Motor neuron (in vitro differentiated cells): ENCODE data around the gene IST1. TPM values are rescaled to one million over a fixed set of nuclear protein-coding genes. Genes with fewer than 3 reads are reported as not detected.
A peak's percentile ranks its signal among the peaks of the same experiment; 100 is the strongest.
"Not testable (repeated sequence)": the region's sequence is repeated elsewhere in the genome, so short reads cannot be mapped to it uniquely, and the experiment has no call there.

Experiments used
- ATAC-seq, 8 experiments: fragments of 200-7000 bp; cut with Tn5 transposase; replicated peaks in 6 of 8; 2 replicates each; pipeline ENCODE4 v1.8.0; 2021; ENCODE audit warnings: mild to moderate bottlenecking in 8 of 8, moderate library complexity in 8 of 8
- H3K27ac ChIP-seq, 2 donors: fragments of 250-450 bp; sonication (Bioruptor Pico); 2 replicates each; pipeline ENCODE4 v1.9.0; 2021; ENCODE audit warnings: antibody characterized with exemption in 2 of 2, mild to moderate bottlenecking in 2 of 2, moderate library complexity in 1 of 2
- H3K4me1 ChIP-seq, 2 donors: fragments of 250-450 bp; sonication (Bioruptor Pico); replicated peaks in 1 of 2; 2 replicates each; pipeline ENCODE4 v1.6.1; 2021; ENCODE audit warnings: antibody characterized with exemption in 2 of 2, mild to moderate bottlenecking in 2 of 2, moderate library complexity in 1 of 2
- H3K4me3 ChIP-seq, 5 donors: fragments of 250-450 bp; sonication (Bioruptor Pico); 2 replicates each; pipeline ENCODE4 v1.9.0; 2021; ENCODE audit warnings: antibody characterized with exemption in 5 of 5, mild to moderate bottlenecking in 5 of 5, moderate library complexity in 4 of 5
- WGBS, 10 experiments: fragments of 450-650 bp; shearing (Covaris generic); methylation state at CpG; one replicate each; pipeline ENCODE4 v1.0.0; 2022; 5-methylcytosine and 5-hydroxymethylcytosine counted together
- in situ Hi-C, 9 experiments: fragments of 400-800 bp; cut with MboI; loops; one replicate each; pipeline ENCODE4 v1.15.0; 2021; ENCODE audit warnings: low sequenced_read_pairs in 9 of 9, low pct_unique_long_range_greater_than_20kb in 2 of 9; ENCODE audit not compliant: unreplicated experiment in 9 of 9
- total RNA-seq, 8 experiments: library from RNA; unstranded; fragments of 300-600 nt; gene quantifications; 2 replicates each; pipeline versions ENCODE4 v1.2.3 to v1.2.4, GENCODE V29; 2022

The IST1 gene
- total RNA-seq, 8 experiments from 2014 or later, result 115 to 205 (median 148) TPM

DNA sequence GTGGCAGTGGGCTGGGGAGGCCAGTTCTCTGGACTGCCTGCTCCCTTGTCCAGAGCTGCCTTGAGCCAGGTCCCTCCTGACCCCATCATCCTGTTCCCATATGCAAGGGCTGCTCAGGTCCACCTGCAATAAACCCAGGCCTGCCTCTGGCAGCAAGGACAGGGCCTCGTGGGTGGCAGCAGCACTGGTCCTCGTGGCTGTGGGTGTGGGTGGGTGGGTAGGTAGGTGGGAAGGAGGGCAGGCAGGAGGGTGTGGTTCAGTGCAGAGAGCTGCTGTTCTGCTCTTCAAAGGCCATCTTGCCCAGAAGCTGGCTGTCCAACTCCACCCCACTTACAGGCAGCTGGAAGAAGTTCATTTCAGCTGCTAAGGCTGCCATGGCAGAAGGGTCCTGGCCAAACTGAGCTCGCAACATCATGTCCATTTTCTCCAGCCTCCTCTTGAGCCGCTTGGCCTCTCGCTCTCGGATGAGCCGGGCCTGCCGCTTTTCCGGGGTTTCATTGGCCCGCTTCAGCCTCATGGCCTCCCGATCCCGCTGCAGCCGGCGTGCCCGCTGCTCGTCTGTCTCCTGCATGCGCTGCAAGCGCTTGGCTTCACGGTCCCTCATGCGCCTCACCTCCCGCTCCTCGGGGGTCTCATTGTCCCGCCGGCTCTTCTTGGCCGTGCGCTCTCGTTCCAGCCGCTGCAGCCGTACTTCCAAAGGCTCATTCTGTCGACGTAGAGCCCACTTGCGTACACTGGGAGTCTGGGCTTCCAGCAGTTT is 35.4 kb upstream of the IST1 start:
- Histone ChIP-seq H3K4me3 (no peak overlapping the region), H3K4me1 (no peaks in the 10 kb centered on the region), H3K27ac (no peak overlapping the region)
- in situ Hi-C loops, result no loop called here
- WGBS, 10 experiments, result 94 to 100% (median 100%) methylated on average over 1 to 20 of the region's 32 CpGs; no CpG with 5 or more reads in 3 of the 10 experiments
- peak in 2 of 8 experiments; percentile 18 to 59 for ATAC-seq

GRCh38 chr16:71863995-71864394 is 31.3 kb upstream of the IST1 start:
- Histone ChIP-seq H3K4me1 (no peaks in the 10 kb centered on the region), H3K4me3 (no peak overlapping the region), H3K27ac (no peak overlapping the region)
- in situ Hi-C loops, result no loop called here
- no peak for ATAC-seq
- WGBS, 10 experiments, result 90 to 100% (median 96%) methylated on average over 1 to 5 of the region's 5 CpGs; no CpG with 5 or more reads in 2 of the 10 experiments

- no peak overlapping the region for H3K4me3 ChIP-seq
- no peak for ATAC-seq
- in situ Hi-C loops, result no loop called here
- 66 to 100% (median 89%) methylated on average over 1 to 7 of the region's 7 CpGs for WGBS, 10 experiments
- H3K27ac ChIP-seq, result no peak overlapping the region
- H3K4me1 ChIP-seq, result no peaks in the 10 kb centered on the region
Observed at GRCh38 chr16:71865173-71865863, 30.0 kb upstream of the IST1 start.

- H3K4me3 ChIP-seq, in situ Hi-C loops, ATAC-seq, H3K4me1 ChIP-seq, H3K27ac ChIP-seq: not testable (repeated sequence)
- WGBS, 10 experiments, result 82 to 100% (median 100%) methylated on average over 2 to 6 of the region's 6 CpGs; no CpG with 5 or more reads in 5 of the 10 experiments
Observed at GRCh38 chr16:71867175-71867574, 28.2 kb upstream of the IST1 start.

GRCh38 chr16:71867939-71868338 is 27.4 kb upstream of the IST1 start:
- H3K4me3 ChIP-seq, result no peak overlapping the region
- WGBS, 10 experiments, result 80 to 100% (median 93%) methylated on average over 1 to 3 of the region's 3 CpGs; no CpG with 5 or more reads in 6 of the 10 experiments

DNA sequence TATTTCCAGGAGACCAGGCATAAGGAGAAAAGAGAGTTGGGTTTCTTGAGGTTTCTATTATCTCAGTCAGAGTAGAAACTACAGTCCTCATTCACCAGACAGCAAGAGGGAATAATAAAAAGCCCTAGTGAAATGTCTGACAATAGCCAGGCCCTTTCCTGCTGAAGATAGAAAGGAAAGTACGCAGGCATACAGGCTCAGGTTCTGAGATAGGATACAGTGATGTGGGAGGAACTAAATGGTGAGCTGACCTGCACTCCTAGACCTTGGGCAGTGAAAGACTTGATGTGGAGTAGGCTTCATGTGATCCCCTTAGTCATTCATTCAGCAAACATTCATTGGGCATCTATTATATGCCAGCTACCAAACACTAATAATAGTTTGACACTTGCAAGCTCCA is 26.2 kb upstream of the IST1 start:
- WGBS, 10 experiments, result 83 to 100% (median 93%) methylated on average over 1 of the region's 1 CpG; no CpG with 5 or more reads in 6 of the 10 experiments
- in situ Hi-C loops, result no loop called here
- no peak overlapping the region for H3K4me3 ChIP-seq
- no peak for ATAC-seq
- no peak overlapping the region for H3K27ac ChIP-seq
- H3K4me1 ChIP-seq, result no peaks in the 10 kb centered on the region

More at GRCh38 chr16:71867939-71868338, 27.4 kb upstream of the IST1 start:
- no peaks in the 10 kb centered on the region for H3K4me1 ChIP-seq
- in situ Hi-C loops, result no loop called here
- H3K27ac ChIP-seq, result no peak overlapping the region
- ATAC-seq, result no peak

DNA sequence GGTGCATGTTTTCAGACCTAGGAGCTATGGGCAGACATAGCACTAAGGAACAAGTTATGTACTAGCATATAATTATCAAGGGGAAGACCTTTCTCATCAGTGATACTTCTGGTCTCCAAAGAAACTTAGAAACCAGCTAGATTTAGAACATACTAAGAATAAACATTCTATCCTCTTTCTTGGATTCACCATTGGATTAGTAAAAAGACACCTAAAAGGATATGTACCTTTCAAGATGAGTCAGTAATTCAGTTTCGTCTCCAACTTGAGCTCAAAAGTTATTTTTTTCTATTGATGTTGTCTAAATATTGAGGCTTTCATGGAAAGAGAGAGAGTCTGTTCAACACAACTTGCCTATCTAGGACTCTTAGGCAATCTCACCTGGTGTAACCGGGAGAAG is 24.5 kb upstream of the IST1 start:
- 83 to 100% (median 100%) methylated on average over 1 to 2 of the region's 2 CpGs; no CpG with 5 or more reads in 1 of the 10 experiments for WGBS, 10 experiments
- ATAC-seq, result no peak
- Histone ChIP-seq H3K4me1 (no peaks in the 10 kb centered on the region), H3K27ac (no peak overlapping the region), H3K4me3 (no peak overlapping the region)
- in situ Hi-C loops, result no loop called here

DNA sequence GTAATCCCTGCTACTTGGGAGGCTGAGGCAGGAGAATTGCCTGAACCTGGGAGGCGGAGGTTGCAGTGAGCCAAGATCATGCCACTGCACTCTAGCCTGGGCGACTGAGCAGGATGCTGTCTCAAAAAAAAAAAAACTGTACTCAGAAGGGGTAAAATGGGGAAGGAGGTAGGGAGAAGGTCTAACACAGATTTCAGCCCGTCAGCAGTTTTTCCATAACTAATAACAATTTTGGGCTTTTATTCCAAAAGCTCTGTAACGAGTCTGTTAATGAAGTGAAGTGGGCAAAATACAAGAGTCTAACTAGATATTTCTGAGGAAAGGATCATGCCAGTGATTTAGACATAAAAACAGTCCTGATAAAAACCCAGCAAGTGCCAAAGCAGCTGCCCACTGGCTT is 22.1 kb upstream of the IST1 start:
- ATAC-seq, result no peak
- 85 to 100% (median 91%) methylated on average over 1 to 4 of the region's 4 CpGs; no CpG with 5 or more reads in 1 of the 10 experiments for WGBS, 10 experiments
- Histone ChIP-seq H3K4me3 (no peak overlapping the region), H3K4me1 (no peaks in the 10 kb centered on the region), H3K27ac (no peak overlapping the region)
- in situ Hi-C loops, result no loop called here

- H3K27ac ChIP-seq, result no peak overlapping the region
- 60 to 100% (median 80%) methylated on average over 1 to 4 of the region's 4 CpGs for WGBS, 10 experiments
- peaks cover 0 to 3% of the 10 kb centered on the region in 2 donors for H3K4me1 ChIP-seq
- no peak for ATAC-seq
- in situ Hi-C loops, result no loop called here
- H3K4me3 ChIP-seq, result no peak overlapping the region
Observed at GRCh38 chr16:71878911-71879310, 16.4 kb upstream of the IST1 start.

- no peak for ATAC-seq
- H3K4me1 ChIP-seq, result peaks cover 0 to 3% of the 10 kb centered on the region in 2 donors
- in situ Hi-C loops, result no loop called here
- WGBS, 10 experiments, result 60 to 100% (median 81%) methylated on average over 1 to 4 of the region's 4 CpGs
- no peak overlapping the region for H3K27ac ChIP-seq
- H3K4me3 ChIP-seq, result no peak overlapping the region
Observed at GRCh38 chr16:71880176-71880575, 15.2 kb upstream of the IST1 start.

DNA sequence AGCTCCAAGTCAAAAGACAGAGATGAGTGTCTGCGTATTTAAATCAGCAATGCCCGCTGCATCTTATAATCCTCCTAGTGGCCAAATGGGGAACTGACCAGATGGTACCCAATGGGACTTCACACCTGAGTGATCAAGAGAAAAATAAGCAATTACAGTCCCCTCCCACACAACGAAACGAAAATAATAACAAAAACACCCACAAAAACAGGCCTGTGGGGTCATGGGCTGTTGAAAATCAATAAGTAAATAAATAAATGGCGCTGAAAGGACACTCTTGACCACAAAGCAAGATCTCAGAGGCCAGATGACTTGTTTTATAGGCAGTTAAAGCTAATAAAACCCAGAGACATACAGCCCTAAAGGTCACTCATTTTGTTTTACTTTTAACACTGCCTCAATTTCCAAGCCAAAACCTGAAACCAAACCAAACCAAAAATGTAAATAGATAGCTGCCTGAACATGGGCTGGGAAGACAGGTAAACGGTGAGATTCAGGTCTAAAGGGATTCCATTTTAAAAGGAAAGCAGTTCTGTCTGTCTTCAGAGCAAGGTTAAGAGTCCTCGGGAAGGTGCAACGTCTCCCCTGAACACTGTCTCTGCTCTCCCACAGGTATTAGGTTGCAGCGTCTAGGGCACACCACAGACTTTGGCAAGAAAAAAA is 12.7 kb upstream of the IST1 start:
- Histone ChIP-seq H3K4me3 (peak overlapping the region; percentile 75 to 99 (median 99)), H3K27ac (peak overlapping the region in 1 of 2 donors; percentile 96), H3K4me1 (peaks cover 0 to 3% of the 10 kb centered on the region in 2 donors)
- 0 to 37% (median 4%) methylated on average over 1 to 8 of the region's 9 CpGs for WGBS, 10 experiments
- peak in 2 of 8 experiments; percentile 25 to 30 for ATAC-seq
- in situ Hi-C loops, result no loop called here

GRCh38 chr16:71883168-71883848 is 12.0 kb upstream of the IST1 start:
- Histone ChIP-seq H3K4me1 (peaks cover 0 to 3% of the 10 kb centered on the region in 2 donors), H3K4me3 (peak overlapping the region; percentile 75 to 99 (median 99)), H3K27ac (peak overlapping the region; percentile 96)
- in situ Hi-C loops, result no loop called here
- 0 to 10% (median 0%) methylated on average over 1 to 6 of the region's 46 CpGs; no CpG with 5 or more reads in 2 of the 10 experiments for WGBS, 10 experiments
- peak; percentile 9 to 67 (median 61) for ATAC-seq
